ENCODE measurements around the gene RAB44.

- no peak for TF ChIP-seq CTCF (IDR thresholded peaks at IDR 0.05; ENCODE audit: insufficient read depth, low read depth, low read length)
- no peak for TF ChIP-seq EZH2 (IDR thresholded peaks at IDR 0.05; ENCODE audit: insufficient read depth, low read length)
These were observed 5.0 kb downstream of the RAB44 start for GRCh38 chr6:36702656-36703055.

All from astrocyte (in vitro differentiated cells and primary cell).